ENCODE results near the gene GBGT1.

GBGT1 gene

GRCh38 chr9:133107961-133108793 lies 55.5 kb downstream of the GBGT1 start:
- peaks cover 12% of the 10 kb centered on the region for H3K36me3 Mint-ChIP-seq
- ATAC-seq (ENCODE audit: low read depth) (no peak), DNase-seq (ENCODE audit: low spot score in 2 of 2) (no peak)
- H3K4me3 Mint-ChIP-seq, result no peak overlapping the region
- no peak overlapping the region for H3K27ac Mint-ChIP-seq
- H3K4me1 Mint-ChIP-seq, result peaks cover 8% of the 10 kb centered on the region
- no peaks in the 10 kb centered on the region for H3K9me3 Mint-ChIP-seq
- no peaks in the 10 kb centered on the region for H3K27me3 Mint-ChIP-seq

GRCh38 chr9:133107245-133107722 lies 56.4 kb downstream of the GBGT1 start:
- Mint-ChIP-seq H3K36me3 (peaks cover 16% of the 10 kb centered on the region), H3K4me1 (peaks cover under 1% of the 10 kb centered on the region), H3K27me3 (no peaks in the 10 kb centered on the region), H3K9me3 (no peaks in the 10 kb centered on the region), H3K27ac (no peak overlapping the region), H3K4me3 (no peak overlapping the region)
- no peak for ATAC-seq (ENCODE audit: low read depth)
- DNase-seq (ENCODE audit: low spot score in 2 of 2), result no peak

- Mint-ChIP-seq H3K27me3 (no peaks in the 10 kb centered on the region), H3K9me3 (no peaks in the 10 kb centered on the region), H3K4me3 (no peak overlapping the region), H3K27ac (no peak overlapping the region), H3K4me1 (no peaks in the 10 kb centered on the region), H3K36me3 (peaks cover 17% of the 10 kb centered on the region)
- no peak for DNase-seq (ENCODE audit: low spot score in 2 of 2)
- no peak for ATAC-seq (ENCODE audit: low read depth)
Measured at GRCh38 chr9:133106511-133107244, 57.0 kb downstream of the GBGT1 start.

- no peaks in the 10 kb centered on the region for H3K9me3 Mint-ChIP-seq
- peaks cover 24% of the 10 kb centered on the region for H3K36me3 Mint-ChIP-seq
- no peak overlapping the region for H3K4me3 Mint-ChIP-seq
- no peaks in the 10 kb centered on the region for H3K4me1 Mint-ChIP-seq
- ATAC-seq (ENCODE audit: low read depth), result no peak
- peak overlapping the region; percentile 14 for H3K27ac Mint-ChIP-seq
- H3K27me3 Mint-ChIP-seq, result no peaks in the 10 kb centered on the region
- no peak for DNase-seq (ENCODE audit: low spot score in 2 of 2)
Measured at GRCh38 chr9:133105461-133105770, 58.3 kb downstream of the GBGT1 start.

- Mint-ChIP-seq H3K9me3 (no peaks in the 10 kb centered on the region), H3K27me3 (no peaks in the 10 kb centered on the region), H3K4me1 (no peaks in the 10 kb centered on the region), H3K4me3 (no peak overlapping the region), H3K36me3 (peaks cover 21% of the 10 kb centered on the region), H3K27ac (peak overlapping the region; percentile 14)
- ATAC-seq (ENCODE audit: low read depth), result no peak
- no peak for DNase-seq (ENCODE audit: low spot score in 2 of 2)
Measured at GRCh38 chr9:133104718-133105460, 58.8 kb downstream of the GBGT1 start.

- Mint-ChIP-seq H3K27ac (no peak overlapping the region), H3K4me1 (no peaks in the 10 kb centered on the region), H3K9me3 (no peaks in the 10 kb centered on the region), H3K4me3 (no peak overlapping the region), H3K27me3 (no peaks in the 10 kb centered on the region), H3K36me3 (peaks cover 24% of the 10 kb centered on the region)
- ATAC-seq (ENCODE audit: low read depth), result no peak
- no peak for DNase-seq (ENCODE audit: low spot score in 2 of 2)
Measured at GRCh38 chr9:133103987-133104505, 59.7 kb downstream of the GBGT1 start.

GRCh38 chr9:133103183-133103986 lies 60.3 kb downstream of the GBGT1 start:
- DNase-seq (ENCODE audit: low spot score in 2 of 2) (peak; percentile 63 to 73), ATAC-seq (ENCODE audit: low read depth) (peak; percentile 66)
- H3K4me3 Mint-ChIP-seq, result no peak overlapping the region
- H3K9me3 Mint-ChIP-seq, result no peaks in the 10 kb centered on the region
- no peaks in the 10 kb centered on the region for H3K4me1 Mint-ChIP-seq
- H3K27ac Mint-ChIP-seq, result peak overlapping the region; percentile 63
- peaks cover 28% of the 10 kb centered on the region for H3K36me3 Mint-ChIP-seq
- no peaks in the 10 kb centered on the region for H3K27me3 Mint-ChIP-seq
